Stimulated activated CD8-positive, alpha-beta memory T cell treated with anti-CD3 and anti-CD28 coated beads, Interleukin-12 subunit alpha, Interleukin-12 subunit beta, amount 100 ng/mL, for 4 hours (primary cell): ENCODE results near the gene CDC26.
"Not testable (repeated sequence)": the region's sequence is repeated elsewhere in the genome, so short reads cannot be mapped to it uniquely, and the experiment has no call there.

Source experiments
- DNase-seq: peaks from one replicate; pipeline ENCODE4 v3.0.0-alpha.2; 2020; ENCODE audit warnings: low read depth

The CDC26 gene

GRCh38 chr9:113275157-113276131 lies at the start of gene CDC26, which contains the start of gene PRPF4:
TSS of gene CDC26 (minus strand) at chr9:113275572. CDS start at chr9:113272507, 3,065 bp downstream.
TSS of gene PRPF4 (plus strand) at chr9:113275658. CDS start at chr9:113275744, 86 bp downstream.
- DNase-seq: peak; percentile 91

DNA sequence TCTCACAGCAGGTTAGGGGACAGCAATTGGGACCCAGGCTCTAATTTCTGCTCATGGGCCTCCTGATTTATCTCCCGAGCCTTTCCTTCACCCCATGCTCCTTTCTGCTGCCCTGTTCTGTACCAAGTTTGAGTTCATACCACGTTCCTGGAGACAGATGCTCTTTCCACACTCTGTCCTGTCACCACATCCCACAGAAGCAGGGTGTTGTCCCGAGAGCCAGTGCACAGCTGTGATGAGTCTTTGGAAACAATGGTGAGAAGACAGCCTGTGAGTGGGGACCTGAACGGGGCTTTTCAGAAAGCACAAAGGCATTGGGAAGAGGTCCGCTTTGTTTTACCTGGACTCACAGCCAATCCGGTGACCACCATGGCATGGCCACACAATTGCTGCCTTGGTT lies 47.3 kb upstream of the CDC26 start:
- DNase-seq: no peak

- no peak for DNase-seq
These were observed 44.7 kb upstream of the CDC26 start for GRCh38 chr9:113320051-113320450.

DNA sequence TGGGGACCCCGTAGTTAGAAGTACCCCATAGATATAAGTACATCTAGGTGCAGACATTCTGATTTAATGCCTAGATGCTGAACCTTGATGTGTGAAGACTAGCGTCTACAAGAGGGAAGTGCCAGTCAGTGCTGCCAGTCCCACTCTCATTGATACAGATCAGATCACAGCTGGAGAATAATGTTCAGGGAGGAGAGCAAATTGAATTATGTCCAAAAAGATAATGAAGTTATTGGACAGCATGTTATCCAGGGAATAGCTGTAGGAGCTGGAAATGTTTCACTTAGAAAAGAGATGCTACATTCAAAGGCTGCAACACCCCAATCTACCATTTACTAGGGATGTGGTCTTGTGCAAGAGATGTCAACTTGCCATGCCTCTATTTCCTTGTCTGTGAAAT lies 43.7 kb upstream of the CDC26 start:
- no peak for DNase-seq

DNA sequence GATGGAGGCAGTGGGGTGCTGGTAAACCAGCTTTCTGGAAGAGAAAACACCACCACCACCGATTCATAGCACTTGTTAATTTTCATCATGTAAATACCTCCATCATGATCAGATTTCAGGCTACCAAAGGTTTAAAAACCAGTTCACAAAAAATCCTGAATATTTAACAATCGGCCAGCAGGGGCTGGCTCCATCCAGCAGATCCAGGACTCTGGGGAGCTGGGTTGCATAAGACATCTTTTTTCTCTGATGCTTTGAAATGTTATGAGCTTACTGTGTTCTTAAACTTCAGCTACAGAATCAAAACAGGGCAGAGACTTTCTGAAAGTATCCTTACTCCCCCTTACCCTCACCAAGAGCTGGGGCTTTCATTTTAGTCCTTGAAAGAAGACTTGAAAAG lies 42.4 kb upstream of the CDC26 start:
- DNase-seq: no peak

- DNase-seq: no peak
These were observed 40.7 kb upstream of the CDC26 start for GRCh38 chr9:113316030-113316429.

GRCh38 chr9:113315231-113315630 lies 39.9 kb upstream of the CDC26 start:
- no peak for DNase-seq

DNA sequence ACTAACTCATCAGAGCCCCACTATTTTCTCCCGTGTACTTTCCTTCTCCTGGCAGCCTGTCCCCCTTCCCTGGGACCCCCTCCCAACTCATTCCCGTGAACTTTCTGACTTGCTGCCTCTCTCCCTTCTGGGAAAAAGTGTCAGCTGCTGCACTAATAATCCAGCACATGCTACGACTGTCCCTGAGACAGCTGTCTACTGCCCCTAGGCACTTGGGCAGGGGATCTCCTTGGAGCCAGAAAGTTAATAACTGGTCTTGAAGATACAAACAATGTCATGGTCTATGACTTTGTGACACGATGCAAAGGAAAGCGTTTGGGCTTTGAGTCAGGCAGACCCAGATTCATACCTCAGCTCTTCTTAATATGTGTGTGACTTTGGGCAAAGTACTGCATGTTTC lies 37.9 kb upstream of the CDC26 start:
- DNase-seq: no peak

- DNase-seq: no peak
These were observed 36.6 kb upstream of the CDC26 start for GRCh38 chr9:113311961-113312360.

GRCh38 chr9:113310538-113310937 lies 35.2 kb upstream of the CDC26 start:
- no peak for DNase-seq

DNA sequence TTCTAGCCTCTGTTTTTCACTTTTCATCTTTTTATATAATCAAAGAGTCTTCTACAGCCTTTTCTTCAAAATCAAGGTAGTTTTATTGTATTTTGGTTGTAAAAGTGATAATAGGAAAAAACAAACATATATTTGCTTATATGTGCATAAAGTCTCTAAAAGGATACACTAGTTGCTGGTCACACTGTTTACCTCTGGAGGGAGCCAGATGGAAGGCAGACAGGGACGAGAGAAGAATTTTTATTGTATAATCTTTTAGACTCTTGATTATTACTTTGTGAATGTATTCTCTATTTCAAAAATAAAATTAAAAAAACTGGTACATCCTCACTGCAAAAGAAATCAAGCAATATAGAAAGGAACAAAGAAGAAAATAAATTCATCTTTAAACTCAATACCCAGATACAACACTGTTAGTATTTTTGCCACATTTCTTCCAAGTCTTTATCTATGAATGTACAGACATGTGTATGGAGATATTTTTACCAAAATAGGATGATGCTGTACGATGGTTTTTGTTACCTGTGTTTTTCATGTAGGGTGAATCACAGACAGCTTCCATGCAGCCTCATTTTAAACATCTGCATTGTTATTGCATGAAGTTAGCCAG lies 33.9 kb upstream of the CDC26 start:
- DNase-seq: no peak

- no peak for DNase-seq
These were observed 32.1 kb upstream of the CDC26 start for GRCh38 chr9:113307396-113307975.

- no peak for DNase-seq
These were observed 31.2 kb upstream of the CDC26 start for GRCh38 chr9:113306566-113306965.

DNA sequence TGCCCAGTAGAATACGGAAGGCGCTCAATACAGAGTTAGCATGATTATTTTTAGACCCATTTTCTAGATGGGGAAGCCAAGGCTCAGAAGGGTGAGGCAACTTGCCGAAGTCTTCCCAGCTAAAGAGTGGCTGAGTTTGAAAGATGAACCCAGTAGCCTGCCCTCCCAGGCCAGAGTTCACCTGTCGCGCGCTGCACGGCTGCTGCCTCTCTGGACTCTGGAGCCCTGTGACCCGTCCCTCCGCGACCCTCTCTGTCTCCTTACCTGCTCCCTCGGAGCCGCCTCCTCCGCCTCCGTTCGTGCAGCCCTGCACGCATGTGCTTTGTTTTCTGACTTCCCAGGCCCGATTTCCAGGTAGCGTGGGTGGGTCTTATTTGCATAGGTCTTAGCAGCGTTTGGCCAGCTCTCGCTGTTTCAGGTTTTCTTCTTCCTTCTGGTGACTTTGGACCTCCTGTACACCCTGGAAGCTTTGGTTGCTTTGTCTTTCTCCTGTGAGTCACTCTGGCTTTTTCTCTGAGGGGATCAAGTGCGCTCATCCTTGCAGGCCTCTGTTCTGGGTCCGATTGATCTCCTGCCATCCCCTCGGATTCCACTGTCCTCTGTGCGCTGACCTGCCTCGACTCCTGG lies 27.5 kb upstream of the CDC26 start, which contains the start of gene RNF183:
TSS of gene RNF183 (minus strand) at position 585 of the 627 bp plus-strand sequence. CDS start 5,192 bp downstream, outside the sequence.
- DNase-seq: no peak

GRCh38 chr9:113301548-113301947 lies 26.2 kb upstream of the CDC26 start:
- no peak for DNase-seq

DNA sequence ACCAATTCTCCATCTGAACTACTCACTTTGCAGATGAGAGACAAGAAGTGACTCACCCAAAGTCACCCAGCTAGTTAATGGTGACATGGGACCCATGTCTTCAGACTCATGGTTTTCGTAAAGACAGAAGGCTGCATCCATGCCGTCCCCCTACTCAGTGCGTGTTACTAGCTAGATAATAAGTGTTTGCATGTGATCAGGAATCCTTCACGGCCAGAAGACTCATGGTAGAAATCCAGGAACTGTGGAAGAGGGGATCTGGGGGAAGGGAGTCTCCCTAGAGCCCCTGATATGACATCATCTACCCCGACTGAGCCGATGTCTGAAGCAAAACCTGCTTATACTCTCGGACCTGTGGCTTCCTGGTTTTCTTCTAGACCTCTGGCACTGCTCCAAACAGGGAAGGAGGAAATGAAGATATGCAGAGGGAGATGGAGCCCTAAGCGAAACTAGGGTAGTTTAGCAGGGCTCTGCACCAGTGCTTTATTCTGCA lies 24.5 kb upstream of the CDC26 start:
- DNase-seq: no peak

DNA sequence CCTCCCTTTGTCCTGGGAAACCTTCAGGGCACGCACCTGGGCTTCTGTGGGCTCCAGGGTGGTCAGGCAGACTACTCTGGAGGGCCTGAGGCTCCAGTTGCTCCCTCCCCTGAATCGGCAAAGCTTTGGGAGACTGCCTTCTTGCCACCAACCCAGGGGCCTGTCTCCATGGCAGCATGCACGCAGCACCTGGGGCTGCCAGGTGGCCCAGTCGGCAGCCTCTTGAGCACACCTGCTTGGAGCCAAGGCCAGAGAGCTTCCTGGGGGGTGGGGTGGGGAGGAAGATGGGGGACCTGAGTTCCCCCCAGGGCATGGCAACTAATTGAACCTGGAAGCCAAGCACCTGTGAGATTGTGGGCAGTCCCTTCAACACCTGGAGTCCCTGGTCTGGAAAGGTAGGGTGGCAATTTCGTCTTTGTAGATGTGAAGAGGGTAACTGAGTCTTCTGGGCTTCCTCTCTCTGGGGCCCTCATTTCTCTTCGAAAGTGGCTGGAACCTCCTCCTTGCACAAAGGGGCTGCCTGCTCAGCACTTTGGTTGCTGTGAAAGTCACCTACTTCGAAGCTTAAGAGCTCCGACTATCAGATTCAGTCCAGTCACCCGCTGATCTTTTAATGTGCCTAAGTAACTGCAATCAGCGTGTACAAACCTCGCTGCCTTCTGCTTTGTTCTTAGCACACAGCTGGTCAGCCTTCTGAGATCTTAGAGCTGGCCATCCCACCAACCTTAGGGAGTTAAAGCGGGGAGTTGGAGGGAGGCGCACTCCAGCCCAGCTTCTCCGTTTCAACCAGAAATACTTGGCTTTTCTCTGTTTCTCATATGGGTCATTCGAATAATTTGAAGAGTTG lies 23.8 kb upstream of the CDC26 start:
- no peak for DNase-seq

DNA sequence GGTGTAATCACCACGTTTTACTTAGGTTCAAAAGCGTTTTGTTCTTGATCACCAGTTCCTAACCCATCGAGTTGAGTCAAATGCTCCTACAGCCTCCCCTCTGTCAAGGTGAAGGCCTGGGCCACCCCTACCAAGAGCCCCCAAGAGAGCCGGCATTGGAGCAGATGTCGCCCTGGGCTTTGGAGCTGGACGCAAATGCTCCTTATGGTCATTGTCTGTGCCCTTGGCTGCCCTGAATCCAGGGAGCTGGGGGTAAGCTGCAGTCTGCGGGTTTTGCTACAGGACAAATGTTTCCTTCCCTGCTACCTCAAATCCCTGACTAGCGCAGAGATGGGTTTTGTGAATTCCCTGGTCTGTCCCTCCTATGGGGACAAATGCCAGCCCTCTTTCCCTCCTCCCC lies 22.9 kb upstream of the CDC26 start:
- DNase-seq: no peak

DNA sequence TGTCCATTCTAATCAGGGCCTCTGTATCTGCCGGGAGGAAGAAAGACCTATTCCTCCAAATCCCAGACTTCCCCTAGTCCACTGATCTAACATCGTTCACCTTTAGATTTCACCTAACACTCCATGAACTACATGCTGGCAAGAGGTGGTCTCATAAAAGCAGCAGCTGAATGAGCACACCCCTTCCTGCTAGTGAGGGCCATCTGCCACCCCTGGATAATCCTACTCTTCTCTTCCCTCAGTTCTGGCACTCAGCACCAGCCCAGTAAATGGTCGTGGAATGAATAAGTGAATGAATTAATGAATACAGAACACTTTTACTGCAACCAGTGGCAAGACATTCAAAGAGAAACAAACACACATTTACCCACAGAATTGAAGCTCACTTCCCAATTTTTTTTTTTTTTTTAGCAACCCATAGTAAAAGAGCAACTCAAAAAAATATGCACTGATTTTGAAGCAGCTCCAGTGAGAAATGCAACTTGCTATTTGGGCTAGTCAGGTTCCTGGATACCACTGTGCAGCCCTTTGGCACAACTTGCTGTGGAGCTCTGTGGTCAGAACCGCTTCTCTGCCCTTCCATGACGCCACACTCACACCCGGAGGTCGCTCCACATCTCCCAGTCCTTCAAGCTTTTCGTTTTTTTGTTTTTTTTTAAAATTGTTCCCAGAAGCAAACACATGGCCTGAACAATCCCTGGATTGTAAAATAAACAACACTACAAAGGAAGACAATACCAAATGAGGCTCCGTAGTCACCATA lies 21.6 kb upstream of the CDC26 start:
- DNase-seq: no peak

DNA sequence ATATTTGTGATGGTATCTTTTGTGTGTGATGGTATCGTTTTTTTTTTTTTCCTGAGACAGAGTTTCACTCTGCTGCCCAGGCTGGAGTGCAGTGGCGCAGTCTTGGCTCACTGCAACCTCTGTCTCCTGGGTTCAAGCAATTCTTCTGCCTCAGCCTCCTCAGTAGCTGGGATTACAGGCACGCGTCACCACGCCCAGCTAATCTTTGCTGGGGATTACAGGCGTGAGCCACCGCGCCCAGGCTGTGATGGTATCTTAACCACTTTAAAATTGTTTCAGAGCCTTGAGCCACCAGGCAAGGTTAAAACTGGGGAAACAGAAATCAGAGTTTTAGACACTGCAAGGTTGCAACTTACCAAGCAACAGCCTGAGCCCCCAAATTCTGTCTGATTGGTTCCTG lies 20.9 kb upstream of the CDC26 start:
- not testable (repeated sequence) for DNase-seq
